Superior temporal gyrus (tissue), 1 donor: Measurements from ENCODE around the gene ZNF600.
"Not testable (repeated sequence)": the region's sequence is repeated elsewhere in the genome, so short reads cannot be mapped to it uniquely, and the experiment has no call there.

ENCODE experiments used
- DNase-seq: peaks from one replicate; pipeline ENCODE4 v3.0.0-alpha.2; 2016; ENCODE audit errors: extremely low spot score

Gene ZNF600

GRCh38 chr19:52786464-52787354, at the start of gene ZNF600:
Gene ZNF600 (minus strand): TSS chr19:52786791. CDS start chr19:52778888, 7,903 bp downstream.
- not testable (repeated sequence) for DNase-seq

GRCh38 chr19:52834289-52834688, 47.7 kb upstream of the ZNF600 start:
- not testable (repeated sequence) for DNase-seq

GRCh38 chr19:52833541-52833940, 47.0 kb upstream of the ZNF600 start:
- not testable (repeated sequence) for DNase-seq

- not testable (repeated sequence) for DNase-seq
These were observed 43.3 kb upstream of the ZNF600 start for GRCh38 chr19:52829866-52830265.

GRCh38 chr19:52825765-52826164, 39.2 kb upstream of the ZNF600 start:
- DNase-seq: no peak

- DNase-seq: no peak
These were observed 37.1 kb upstream of the ZNF600 start for GRCh38 chr19:52823676-52824075.

GRCh38 chr19:52821204-52821960, 34.8 kb upstream of the ZNF600 start, which contains the start of gene ZNF28:
Gene ZNF28 (minus strand): TSS chr19:52821633. CDS start chr19:52817958, 3,675 bp downstream.
- DNase-seq: peak; percentile 32

GRCh38 chr19:52820472-52821203, 34.0 kb upstream of the ZNF600 start:
- not testable (repeated sequence) for DNase-seq

GRCh38 chr19:52809801-52810200, 23.2 kb upstream of the ZNF600 start:
- DNase-seq: no peak

- DNase-seq: not testable (repeated sequence)
These were observed 13.5 kb upstream of the ZNF600 start for GRCh38 chr19:52799950-52800640.

- no peak for DNase-seq
These were observed 2.8 kb upstream of the ZNF600 start for GRCh38 chr19:52789440-52789839.

GRCh38 chr19:52786078-52786463, 520 bp downstream of the ZNF600 start:
- DNase-seq: no peak

- DNase-seq: no peak
These were observed 1.1 kb downstream of the ZNF600 start for GRCh38 chr19:52785506-52785905.

- DNase-seq: not testable (repeated sequence)
These were observed 3.7 kb downstream of the ZNF600 start for GRCh38 chr19:52782864-52783263.

GRCh38 chr19:52778811-52779210, 7.8 kb downstream of the ZNF600 start:
- DNase-seq: no peak

GRCh38 chr19:52756447-52756846, 30.1 kb downstream of the ZNF600 start:
- DNase-seq: not testable (repeated sequence)

GRCh38 chr19:52749780-52750179, 36.8 kb downstream of the ZNF600 start:
- DNase-seq: no peak

- peak; percentile 80 for DNase-seq
These were observed 38.1 kb downstream of the ZNF600 start for GRCh38 chr19:52748336-52748950.

GRCh38 chr19:52745919-52746318, 40.7 kb downstream of the ZNF600 start:
- DNase-seq: not testable (repeated sequence)

- no peak for DNase-seq
These were observed 43.5 kb downstream of the ZNF600 start for GRCh38 chr19:52743091-52743490.

- DNase-seq: no peak
These were observed 44.1 kb downstream of the ZNF600 start for GRCh38 chr19:52742516-52742915.
